ENCODE measurements around the gene MINAR2.

The MINAR2 gene

GRCh38 chr5:129745997-129746396 lies 1.9 kb upstream of the MINAR2 start:
- no peak for DNase-seq
- Histone ChIP-seq H3K4me1 (no peaks in the 10 kb centered on the region), H3K4me3 (no peak overlapping the region), H3K9me3 (no peaks in the 10 kb centered on the region), H3K27ac (no peak overlapping the region), H3K36me3 (no peaks in the 10 kb centered on the region), H3K27me3 (no peaks in the 10 kb centered on the region)
- no peak for TF ChIP-seq CTCF (IDR thresholded peaks at IDR 0.05)
- intact Hi-C loops (cut with DNase I; ENCODE audit: low total_unique reads), result no loop called here

GRCh38 chr5:129746876-129747275 lies 1.0 kb upstream of the MINAR2 start:
- Histone ChIP-seq H3K4me3 (no peak overlapping the region), H3K36me3 (no peaks in the 10 kb centered on the region), H3K9me3 (no peaks in the 10 kb centered on the region), H3K27me3 (no peaks in the 10 kb centered on the region), H3K4me1 (no peaks in the 10 kb centered on the region), H3K27ac (no peak overlapping the region)
- no peak for DNase-seq
- intact Hi-C loops (cut with DNase I; ENCODE audit: low total_unique reads), result no loop called here
- no peak for TF ChIP-seq CTCF (IDR thresholded peaks at IDR 0.05)

- H3K36me3 ChIP-seq, result no peaks in the 10 kb centered on the region
- intact Hi-C loops (cut with DNase I; ENCODE audit: low total_unique reads), result no loop called here
Measured at GRCh38 chr5:129748913-129749880, 1.3 kb downstream of the MINAR2 start.

GRCh38 chr5:129760636-129761325 lies 12.9 kb downstream of the MINAR2 start:
- Histone ChIP-seq H3K36me3 (no peaks in the 10 kb centered on the region), H3K27ac (no peak overlapping the region), H3K4me1 (no peaks in the 10 kb centered on the region), H3K27me3 (no peaks in the 10 kb centered on the region), H3K4me3 (no peak overlapping the region), H3K9me3 (no peaks in the 10 kb centered on the region)
- TF ChIP-seq CTCF (IDR thresholded peaks at IDR 0.05), result no peak
- intact Hi-C loops (cut with DNase I; ENCODE audit: low total_unique reads), result no loop called here
- DNase-seq, result no peak

More at GRCh38 chr5:129748913-129749880, 1.3 kb downstream of the MINAR2 start:
- Histone ChIP-seq H3K27ac (no peak overlapping the region), H3K4me3 (no peak overlapping the region), H3K9me3 (no peaks in the 10 kb centered on the region), H3K4me1 (no peaks in the 10 kb centered on the region), H3K27me3 (no peaks in the 10 kb centered on the region)
- DNase-seq, result no peak
- TF ChIP-seq CTCF (IDR thresholded peaks at IDR 0.05), result no peak

GRCh38 chr5:129763651-129764050 lies 15.8 kb downstream of the MINAR2 start:
- no peaks in the 10 kb centered on the region for H3K27me3 ChIP-seq
- H3K4me3 ChIP-seq, result no peak overlapping the region
- intact Hi-C loops (cut with DNase I; ENCODE audit: low total_unique reads), result no loop called here

More at GRCh38 chr5:129763651-129764050, 15.8 kb downstream of the MINAR2 start:
- Histone ChIP-seq H3K4me1 (no peaks in the 10 kb centered on the region), H3K27ac (no peak overlapping the region), H3K36me3 (no peaks in the 10 kb centered on the region), H3K9me3 (no peaks in the 10 kb centered on the region)
- no peak for TF ChIP-seq CTCF (IDR thresholded peaks at IDR 0.05)
- no peak for DNase-seq
